ENCODE measurements around the gene TP53TG3C.
"Not testable (repeated sequence)": the region's sequence is repeated elsewhere in the genome, so short reads cannot be mapped to it uniquely, and the experiment has no call there.

The TP53TG3C gene

DNA sequence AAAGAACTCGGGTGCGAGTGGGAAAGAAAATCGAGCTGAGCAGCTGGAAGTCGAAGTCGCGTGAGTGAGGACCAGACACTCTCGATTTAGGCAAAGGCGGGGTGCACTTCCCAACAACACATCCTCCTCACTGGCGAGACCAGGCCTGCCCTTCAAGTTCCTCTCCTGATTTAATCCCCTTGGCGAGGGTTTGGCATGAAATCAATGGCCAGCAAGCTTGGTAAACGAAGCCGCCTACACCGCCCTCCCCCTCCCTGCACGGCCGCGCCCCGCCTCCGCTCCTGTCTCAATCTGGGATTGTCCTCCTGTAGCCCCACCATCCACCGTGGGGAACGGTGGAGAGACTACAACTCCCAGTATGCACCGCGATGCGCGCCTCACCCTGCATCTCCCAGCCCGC is at the start of gene TP53TG3C:
TSS of gene TP53TG3C (plus strand) at position 301 of the 400 bp plus-strand sequence. CDS start at position 369, 68 bp downstream.
- H3K4me3 ChIP-seq (ENCODE audit: low read depth in 1 of 5, low read length in 5 of 5); H3K36me3 ChIP-seq (ENCODE audit: control insufficient read depth in 5 of 5, insufficient read depth in 5 of 5, low read length in 5 of 5); H3K9me3 ChIP-seq (ENCODE audit: control insufficient read depth in 5 of 5, low read length in 5 of 5); H3K27me3 ChIP-seq (ENCODE audit: control insufficient read depth in 5 of 5, insufficient read depth in 4 of 5, low read length in 5 of 5); H3K4me1 ChIP-seq (ENCODE audit: control insufficient read depth in 5 of 5, insufficient read depth in 5 of 5, low read length in 5 of 5); H3K27ac ChIP-seq (ENCODE audit: low read depth, low read length); H3K9ac ChIP-seq (ENCODE audit: low read length in 5 of 5): not testable (repeated sequence)

Data from subcutaneous abdominal adipose tissue (tissue), 5 donors.